ENCODE measurements around the gene SWSAP1.

Gene SWSAP1

DNA sequence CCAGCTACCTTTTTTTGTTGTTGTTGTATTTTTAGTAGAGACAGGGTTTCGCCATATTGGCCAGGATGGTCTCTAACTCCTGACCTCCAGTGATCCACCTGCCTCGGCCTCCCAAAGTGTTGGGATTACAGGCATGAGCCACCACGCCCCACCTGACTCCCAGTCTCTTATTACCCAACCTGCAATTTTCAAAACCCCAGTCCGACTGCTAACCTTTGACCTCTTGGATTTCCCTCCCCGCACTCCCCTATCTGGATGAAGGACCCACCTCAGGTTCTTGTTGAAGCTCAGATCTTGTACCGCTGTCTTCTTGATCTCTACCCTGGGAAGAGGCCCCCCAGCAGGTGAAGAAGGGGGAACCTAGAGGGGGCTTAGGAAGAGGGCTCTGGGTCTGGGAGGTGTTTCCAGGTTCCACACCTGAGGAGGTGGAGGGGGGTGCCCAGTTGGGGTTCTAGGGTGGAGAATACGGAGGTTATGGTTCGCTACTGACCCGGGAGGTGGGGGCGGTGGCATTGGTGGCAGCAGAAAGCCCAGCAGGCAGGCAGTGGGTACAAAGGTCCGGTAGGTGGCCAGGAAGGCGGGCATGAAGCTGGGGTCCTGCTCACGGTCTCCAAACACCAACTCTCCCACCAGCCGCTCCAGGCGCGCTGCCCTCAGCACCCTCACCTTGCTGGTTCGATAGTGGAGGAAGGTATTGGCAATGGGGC lies 42.0 kb downstream of the SWSAP1 start:
- Histone ChIP-seq H4K20me1 (ENCODE audit: insufficient read depth, low read length, poor library complexity, severe bottlenecking) (no peaks in the 10 kb centered on the region), H3K9me2 (replicated peaks; ENCODE audit: low read depth, low read length) (no peaks in the 10 kb centered on the region), H3K9me3 (ENCODE audit: insufficient read depth, low read depth, low read length) (no peaks in the 10 kb centered on the region), H3K4me1 (ENCODE audit: insufficient read depth, low read length, poor library complexity, severe bottlenecking) (no peaks in the 10 kb centered on the region), H3K36me3 (ENCODE audit: insufficient read depth, low read length) (no peaks in the 10 kb centered on the region), H3K9ac (ENCODE audit: low read depth, low read length, poor library complexity, severe bottlenecking) (no peak overlapping the region), H3F3A (ENCODE audit: low read depth) (no peaks in the 10 kb centered on the region), H3K4me2 (ENCODE audit: low read depth, low read length, poor library complexity, severe bottlenecking) (no peak overlapping the region), H3K27me3 (ENCODE audit: insufficient read depth, low read length, poor library complexity, severe bottlenecking) (no peaks in the 10 kb centered on the region), H3K4me3 (ENCODE audit: low read length, poor library complexity, severe bottlenecking) (no peak overlapping the region), H2AFZ (ENCODE audit: low read length) (no peak overlapping the region), H3K79me2 (ENCODE audit: insufficient read depth, low read length) (no peaks in the 10 kb centered on the region)
- TF ChIP-seq CTCF (conservative IDR thresholded peaks at IDR 0.05; ENCODE audit: low read length), result no peak
- no peak for TF ChIP-seq EZH2phosphoT487 (IDR thresholded peaks at IDR 0.05; ENCODE audit: borderline replicate concordance)

GRCh38 chr19:11418094-11418548 lies 43.7 kb downstream of the SWSAP1 start:
- no peaks in the 10 kb centered on the region for H3K9me2 ChIP-seq (replicated peaks; ENCODE audit: low read depth, low read length)
- H3K9ac ChIP-seq (ENCODE audit: low read depth, low read length, poor library complexity, severe bottlenecking), result no peak overlapping the region
- H3K4me2 ChIP-seq (ENCODE audit: low read depth, low read length, poor library complexity, severe bottlenecking), result no peak overlapping the region
- H3K79me2 ChIP-seq (ENCODE audit: insufficient read depth, low read length), result no peaks in the 10 kb centered on the region
- H3K36me3 ChIP-seq (ENCODE audit: insufficient read depth, low read length), result no peaks in the 10 kb centered on the region
- no peaks in the 10 kb centered on the region for H3K27me3 ChIP-seq (ENCODE audit: insufficient read depth, low read length, poor library complexity, severe bottlenecking)
- H4K20me1 ChIP-seq (ENCODE audit: insufficient read depth, low read length, poor library complexity, severe bottlenecking), result no peaks in the 10 kb centered on the region
- H2AFZ ChIP-seq (ENCODE audit: low read length), result no peak overlapping the region
- no peak overlapping the region for H3K4me3 ChIP-seq (ENCODE audit: low read length, poor library complexity, severe bottlenecking)
- no peaks in the 10 kb centered on the region for H3F3A ChIP-seq (ENCODE audit: low read depth)
- H3K9me3 ChIP-seq (ENCODE audit: insufficient read depth, low read depth, low read length), result no peaks in the 10 kb centered on the region
- no peak for TF ChIP-seq CTCF (conservative IDR thresholded peaks at IDR 0.05; ENCODE audit: low read length)
- no peak for TF ChIP-seq EZH2phosphoT487 (IDR thresholded peaks at IDR 0.05; ENCODE audit: borderline replicate concordance)
- no peaks in the 10 kb centered on the region for H3K4me1 ChIP-seq (ENCODE audit: insufficient read depth, low read length, poor library complexity, severe bottlenecking)

DNA sequence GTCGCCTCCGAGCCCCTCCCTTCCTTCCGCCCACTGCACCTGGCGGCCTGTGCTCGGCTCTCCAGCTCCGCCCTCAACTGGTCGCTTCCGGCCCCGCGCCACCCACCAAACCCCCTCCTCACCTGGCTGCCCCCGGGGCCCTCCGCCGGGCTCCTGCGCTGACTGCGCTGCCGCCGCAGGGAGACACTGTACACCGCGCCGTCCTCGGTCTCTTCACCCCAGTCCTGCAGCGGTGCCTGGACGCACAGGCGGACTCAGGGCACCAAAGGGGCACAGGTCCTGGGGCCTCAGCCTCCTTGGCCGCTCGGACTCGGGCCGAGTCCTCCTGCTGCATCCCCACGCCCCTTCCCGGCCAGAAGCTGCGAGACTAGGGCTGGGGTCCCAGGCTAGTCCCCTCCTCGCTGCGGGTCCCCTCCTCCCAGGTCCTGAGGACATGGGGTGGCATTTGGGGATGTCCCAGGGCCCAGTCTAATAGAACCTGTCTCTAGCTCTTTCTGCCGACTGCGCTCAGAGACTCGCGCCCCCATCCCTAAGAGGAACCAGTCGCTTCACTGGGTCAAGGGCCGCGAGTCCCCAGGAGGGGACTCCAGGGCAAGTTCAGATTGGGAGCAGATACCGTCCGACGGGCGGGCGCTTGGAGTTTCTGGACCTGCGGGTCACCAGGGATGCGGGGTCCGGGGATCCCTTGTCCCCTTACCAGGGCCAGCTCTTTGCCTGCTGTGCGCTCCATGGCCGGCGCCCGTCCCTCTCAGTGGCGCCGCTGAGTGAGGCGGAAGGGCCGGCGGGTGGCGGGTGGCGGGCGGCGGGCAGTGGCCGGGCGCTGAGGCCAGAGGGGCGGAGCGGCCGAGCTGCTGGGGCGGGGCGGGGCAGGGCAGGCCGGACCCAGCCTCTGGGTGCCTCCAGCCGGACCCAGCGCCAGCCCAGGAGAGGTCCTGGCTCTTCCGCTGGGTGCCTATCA lies 44.4 kb downstream of the SWSAP1 start, which contains the start of gene RGL3:
TSS of gene RGL3 (minus strand) at position 766 of the 958 bp plus-strand sequence. CDS start at position 730, 36 bp downstream.
- Histone ChIP-seq H3K4me1 (ENCODE audit: insufficient read depth, low read length, poor library complexity, severe bottlenecking) (no peaks in the 10 kb centered on the region), H2AFZ (ENCODE audit: low read length) (no peak within 1 kb of the TSS), H4K20me1 (ENCODE audit: insufficient read depth, low read length, poor library complexity, severe bottlenecking) (no peaks in the 10 kb centered on the region), H3F3A (ENCODE audit: low read depth) (no peaks in the 10 kb centered on the region), H3K9me3 (ENCODE audit: insufficient read depth, low read depth, low read length) (no peaks in the 10 kb centered on the region), H3K4me2 (ENCODE audit: low read depth, low read length, poor library complexity, severe bottlenecking) (no peak within 1 kb of the TSS), H3K36me3 (ENCODE audit: insufficient read depth, low read length) (no peaks in the 10 kb centered on the region), H3K9ac (ENCODE audit: low read depth, low read length, poor library complexity, severe bottlenecking) (no peak within 1 kb of the TSS), H3K9me2 (replicated peaks; ENCODE audit: low read depth, low read length) (no peaks in the 10 kb centered on the region), H3K79me2 (ENCODE audit: insufficient read depth, low read length) (no peaks in the 10 kb centered on the region), H3K4me3 (ENCODE audit: low read length, poor library complexity, severe bottlenecking) (no peak within 1 kb of the TSS), H3K27me3 (ENCODE audit: insufficient read depth, low read length, poor library complexity, severe bottlenecking) (no peaks in the 10 kb centered on the region)
- TF ChIP-seq CTCF (conservative IDR thresholded peaks at IDR 0.05; ENCODE audit: low read length) (no peak), EZH2phosphoT487 (IDR thresholded peaks at IDR 0.05; ENCODE audit: borderline replicate concordance) (no peak)

All from Loucy (cell line).